HEK293 (cell line): ENCODE results near the gene KIF1A.

Experiments
- BCL11B ChIP-seq: fragments of 450-650 bp; formaldehyde crosslinking; IDR thresholded peaks from 2 replicates; pipeline ENCODE4 v1.5.1; 2016; ENCODE audit warnings: low read depth, missing biosample characterization, missing genetic modification characterization
- INSM2 ChIP-seq: fragments of 450-650 bp; formaldehyde crosslinking; IDR thresholded peaks from 2 replicates; pipeline ENCODE4 v1.5.1; 2016; ENCODE audit warnings: missing biosample characterization, missing genetic modification characterization
- RBAK ChIP-seq: fragments of 450-650 bp; formaldehyde crosslinking; IDR thresholded peaks from 2 replicates; pipeline ENCODE4 v1.5.1; 2016; ENCODE audit warnings: missing biosample characterization, missing genetic modification characterization
- REST ChIP-seq: fragments of 450-650 bp; formaldehyde crosslinking; IDR thresholded peaks from 2 replicates; pipeline ENCODE4 v1.5.1; 2016; ENCODE audit warnings: missing biosample characterization, missing genetic modification characterization
- SALL2 ChIP-seq: fragments of 450-650 bp; formaldehyde crosslinking; IDR thresholded peaks from 2 replicates; pipeline ENCODE4 v1.5.0; 2017; ENCODE audit warnings: missing biosample characterization, mild to moderate bottlenecking, missing genetic modification characterization, borderline replicate concordance
- SCRT1 ChIP-seq: fragments of 450-650 bp; formaldehyde crosslinking; IDR thresholded peaks from 2 replicates; pipeline ENCODE4 v1.5.1; 2016; ENCODE audit warnings: missing biosample characterization, missing genetic modification characterization, borderline replicate concordance
- SP2 ChIP-seq: fragments of 450-650 bp; formaldehyde crosslinking; IDR thresholded peaks from 2 replicates; pipeline ENCODE4 v1.5.1; 2016; ENCODE audit warnings: missing biosample characterization, missing genetic modification characterization
- SP7 ChIP-seq: fragments of 450-650 bp; formaldehyde crosslinking; IDR thresholded peaks from 2 replicates; pipeline ENCODE4 v1.5.1; 2016; ENCODE audit warnings: missing biosample characterization, missing genetic modification characterization
- YY2 ChIP-seq: fragments of 450-650 bp; formaldehyde crosslinking; IDR thresholded peaks from 2 replicates; pipeline ENCODE4 v1.5.1; 2016; ENCODE audit warnings: missing biosample characterization, missing genetic modification characterization
- ZFP69B ChIP-seq: fragments of 450-650 bp; formaldehyde crosslinking; IDR thresholded peaks from 2 replicates; pipeline ENCODE4 v1.5.1; 2016; ENCODE audit warnings: missing biosample characterization, missing genetic modification characterization
- ZIC2 ChIP-seq: fragments of 450-650 bp; formaldehyde crosslinking; IDR thresholded peaks from 2 replicates; pipeline ENCODE4 v1.5.1; 2016; ENCODE audit warnings: missing biosample characterization, missing genetic modification characterization
- ZNF10 ChIP-seq: fragments of 450-650 bp; formaldehyde crosslinking; IDR thresholded peaks from 2 replicates; pipeline ENCODE4 v1.5.1; 2017; ENCODE audit warnings: missing biosample characterization, missing genetic modification characterization
- ZNF133 ChIP-seq: fragments of 450-650 bp; formaldehyde crosslinking; IDR thresholded peaks from 2 replicates; pipeline ENCODE4 v1.5.1; 2016; ENCODE audit warnings: missing biosample characterization, missing genetic modification characterization
- ZNF138 ChIP-seq: fragments of 450-650 bp; formaldehyde crosslinking; IDR thresholded peaks from 2 replicates; pipeline ENCODE4 v1.5.1; 2016; ENCODE audit warnings: missing biosample characterization, missing genetic modification characterization, borderline replicate concordance
- ZNF223 ChIP-seq: fragments of 450-650 bp; formaldehyde crosslinking; IDR thresholded peaks from 2 replicates; pipeline ENCODE4 v1.5.1; 2016; ENCODE audit warnings: missing biosample characterization, missing genetic modification characterization
- ZNF248 ChIP-seq: fragments of 450-650 bp; formaldehyde crosslinking; IDR thresholded peaks from 2 replicates; pipeline ENCODE4 v1.5.1; 2017; ENCODE audit warnings: missing biosample characterization, missing genetic modification characterization
- ZNF274 ChIP-seq, 2 experiments: fragments of 200-500 bp in 1 of 2; fragments of 450-650 bp in 1 of 2; sonication (Bioruptor generic) in 1 of 2; formaldehyde crosslinking in 1 of 2; IDR thresholded peaks; 2 replicates each; pipeline versions ENCODE4 v1.5.1 to v1.6.1; 2014 to 2016; ENCODE audit warnings: borderline replicate concordance in 1 of 2, inconsistent platforms in 1 of 2, low read length in 1 of 2, missing biosample characterization in 1 of 2, missing genetic modification characterization in 1 of 2
- ZNF280C ChIP-seq: fragments of 450-650 bp; formaldehyde crosslinking; IDR thresholded peaks from 2 replicates; pipeline ENCODE4 v1.5.1; 2016; ENCODE audit warnings: missing biosample characterization, missing genetic modification characterization
- ZNF302 ChIP-seq: fragments of 450-650 bp; formaldehyde crosslinking; IDR thresholded peaks from 2 replicates; pipeline ENCODE4 v1.5.1; 2016; ENCODE audit warnings: missing biosample characterization, missing genetic modification characterization, low read depth
- ZNF391 ChIP-seq: fragments of 450-650 bp; formaldehyde crosslinking; IDR thresholded peaks from 2 replicates; pipeline ENCODE4 v1.5.1; 2016; ENCODE audit warnings: low read depth, missing biosample characterization, missing genetic modification characterization, borderline replicate concordance
- ZNF514 ChIP-seq: fragments of 450-650 bp; formaldehyde crosslinking; IDR thresholded peaks from 2 replicates; pipeline ENCODE4 v1.5.1; 2016; ENCODE audit warnings: missing biosample characterization, missing genetic modification characterization
- ZNF571 ChIP-seq: fragments of 450-650 bp; formaldehyde crosslinking; IDR thresholded peaks from 2 replicates; pipeline ENCODE4 v1.5.0; 2017; ENCODE audit warnings: missing biosample characterization, missing genetic modification characterization
- ZNF623 ChIP-seq: fragments of 450-650 bp; formaldehyde crosslinking; IDR thresholded peaks from 2 replicates; pipeline ENCODE4 v1.5.1; 2016; ENCODE audit warnings: missing biosample characterization, missing genetic modification characterization
- ZNF626 ChIP-seq: fragments of 450-650 bp; sonication (Bioruptor Pico); formaldehyde crosslinking; IDR thresholded peaks from 2 replicates; pipeline ENCODE4 v1.5.1; 2018; ENCODE audit warnings: missing biosample characterization, missing genetic modification characterization, inconsistent platforms
- ZNF629 ChIP-seq: fragments of 450-650 bp; formaldehyde crosslinking; IDR thresholded peaks from 2 replicates; pipeline ENCODE4 v1.5.1; 2017; ENCODE audit warnings: missing biosample characterization, missing genetic modification characterization
- ZSCAN18 ChIP-seq: fragments of 450-650 bp; formaldehyde crosslinking; IDR thresholded peaks from 2 replicates; pipeline ENCODE4 v1.5.1; 2016; ENCODE audit warnings: missing biosample characterization, missing genetic modification characterization
- ZSCAN4 ChIP-seq: fragments of 450-650 bp; formaldehyde crosslinking; IDR thresholded peaks from 2 replicates; pipeline ENCODE4 v1.5.1; 2017; ENCODE audit warnings: missing biosample characterization, missing genetic modification characterization
- ZSCAN5A ChIP-seq: fragments of 450-650 bp; formaldehyde crosslinking; IDR thresholded peaks from 2 replicates; pipeline ENCODE4 v1.5.1; 2016; ENCODE audit warnings: missing biosample characterization, missing genetic modification characterization

Gene KIF1A

GRCh38 chr2:240832205-240832727 is 12.2 kb upstream of the KIF1A start (continued):
- TF ChIP-seq REST (tag by site-specific recombination), result no peak
- no peak for TF ChIP-seq ZNF514 (tag by site-specific recombination)
- TF ChIP-seq SP7, result no peak
- no peak for TF ChIP-seq ZNF223
- no peak for TF ChIP-seq ZNF571
- 0 out of 2 replicates have a peak, but pooled peaks have one; percentile 12 for TF ChIP-seq ZIC2
- TF ChIP-seq ZSCAN5A (tag by site-specific recombination), result no peak
- TF ChIP-seq ZFP69B, result peak; percentile 89
- no peak for TF ChIP-seq ZNF626 (tag by site-specific recombination)
- no peak for TF ChIP-seq ZNF248 (tag by site-specific recombination)
- no peak for TF ChIP-seq SCRT1 (tag by site-specific recombination)
- TF ChIP-seq ZNF133 (tag by site-specific recombination), result no peak
- TF ChIP-seq ZNF280C (tag by site-specific recombination), result no peak
- TF ChIP-seq ZNF138 (tag by site-specific recombination), result no peak
- no peak for TF ChIP-seq BCL11B (tag by site-specific recombination)
- no peak for TF ChIP-seq ZNF10 (tag by site-specific recombination)
- TF ChIP-seq INSM2 (tag by site-specific recombination), result no peak
- TF ChIP-seq SP2 (tag by site-specific recombination), result peak; percentile 84
- TF ChIP-seq ZSCAN18 (tag by site-specific recombination), result no peak
- no peak for TF ChIP-seq ZNF274 (IDR thresholded peaks at IDR 0.05; ENCODE audit: low read length)
- TF ChIP-seq ZNF274 (tag by site-specific recombination; IDR thresholded peaks at IDR 0.05; ENCODE audit: borderline replicate concordance), result no peak
- no peak for TF ChIP-seq SALL2 (tag by site-specific recombination)
- no peak for TF ChIP-seq ZNF391 (tag by site-specific recombination)
- TF ChIP-seq RBAK (tag by site-specific recombination), result no peak
- TF ChIP-seq ZNF302 (tag by site-specific recombination), result no peak
- no peak for TF ChIP-seq ZSCAN4 (tag by site-specific recombination)
- TF ChIP-seq ZNF623 (tag by site-specific recombination), result no peak
- TF ChIP-seq ZNF629, result no peak
- TF ChIP-seq YY2, result no peak
